Suprapubic skin (tissue), 4 donors: ENCODE measurements around the gene CCNI2.

Experiments used
- EP300 ChIP-seq: sonication (generic); formaldehyde crosslinking; IDR thresholded peaks from one replicate; pipeline ENCODE4 v1.6.1; 2017; ENCODE audit warnings: antibody characterized with exemption
- POLR2A ChIP-seq, 2 donors: fragments of 450-650 bp; IDR thresholded peaks; one replicate each; pipeline ENCODE4 v1.6.1; 2017; ENCODE audit warnings: antibody characterized with exemption in 2 of 2, mild to moderate bottlenecking in 2 of 2, moderate library complexity in 2 of 2
- POLR2AphosphoS5 ChIP-seq, 3 donors: sonication (generic); formaldehyde crosslinking; IDR thresholded peaks; one replicate each; pipeline ENCODE4 v1.6.1; 2017; ENCODE audit warnings: antibody characterized with exemption in 3 of 3
- TF ChIP-seq, protein P1 (sequence below), 2 donors: fragments of 200-600 bp in 1 of 2; fragments of 450-650 bp in 1 of 2; sonication (generic) in 1 of 2; IDR thresholded peaks; one replicate each; pipeline ENCODE4 v1.5.1; 2016 to 2019; ENCODE audit warnings: antibody characterized with exemption in 2 of 2, mild to moderate bottlenecking in 1 of 2, moderate library complexity in 1 of 2

DNA sequence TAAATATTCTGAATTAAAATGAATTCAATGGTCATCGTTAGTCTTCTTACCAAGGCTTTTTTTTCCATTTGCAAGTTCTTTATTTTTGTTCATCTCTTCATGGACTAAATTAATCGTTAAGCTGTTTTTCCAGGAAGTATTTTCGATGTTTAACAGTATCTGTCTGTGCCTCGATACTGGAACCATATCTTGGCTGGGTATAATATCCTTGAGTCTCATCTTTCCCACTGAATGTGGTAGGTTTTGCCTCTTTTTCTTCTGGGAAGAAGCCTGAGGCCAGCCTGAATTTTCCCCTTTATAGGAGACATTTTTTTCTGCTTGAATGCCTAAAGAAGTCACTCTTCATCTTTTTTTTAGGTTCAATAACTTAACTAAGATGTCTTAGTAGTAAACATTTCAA lies 33.8 kb downstream of the CCNI2 start:
- TF ChIP-seq POLR2AphosphoS5 (IDR thresholded peaks at IDR 0.05) (no peak), EP300 (no peak), POLR2A (IDR thresholded peaks at IDR 0.05) (no peak)
- TF ChIP-seq, protein P1, sequence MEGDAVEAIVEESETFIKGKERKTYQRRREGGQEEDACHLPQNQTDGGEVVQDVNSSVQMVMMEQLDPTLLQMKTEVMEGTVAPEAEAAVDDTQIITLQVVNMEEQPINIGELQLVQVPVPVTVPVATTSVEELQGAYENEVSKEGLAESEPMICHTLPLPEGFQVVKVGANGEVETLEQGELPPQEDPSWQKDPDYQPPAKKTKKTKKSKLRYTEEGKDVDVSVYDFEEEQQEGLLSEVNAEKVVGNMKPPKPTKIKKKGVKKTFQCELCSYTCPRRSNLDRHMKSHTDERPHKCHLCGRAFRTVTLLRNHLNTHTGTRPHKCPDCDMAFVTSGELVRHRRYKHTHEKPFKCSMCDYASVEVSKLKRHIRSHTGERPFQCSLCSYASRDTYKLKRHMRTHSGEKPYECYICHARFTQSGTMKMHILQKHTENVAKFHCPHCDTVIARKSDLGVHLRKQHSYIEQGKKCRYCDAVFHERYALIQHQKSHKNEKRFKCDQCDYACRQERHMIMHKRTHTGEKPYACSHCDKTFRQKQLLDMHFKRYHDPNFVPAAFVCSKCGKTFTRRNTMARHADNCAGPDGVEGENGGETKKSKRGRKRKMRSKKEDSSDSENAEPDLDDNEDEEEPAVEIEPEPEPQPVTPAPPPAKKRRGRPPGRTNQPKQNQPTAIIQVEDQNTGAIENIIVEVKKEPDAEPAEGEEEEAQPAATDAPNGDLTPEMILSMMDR (IDR thresholded peaks at IDR 0.05), result no peak
